GM12872 (cell line): Measurements from ENCODE around the gene MOAP1.

Experiments used
- TF ChIP-seq, protein P1 (sequence below): IDR thresholded peaks from 3 replicates; pipeline ENCODE4 v1.5.1; 2011; ENCODE audit warnings: low read depth, mild to moderate bottlenecking, low read length, moderate library complexity; ENCODE audit not compliant: insufficient read depth

Gene MOAP1

GRCh38 chr14:93153121-93153520 lies 31.6 kb downstream of the MOAP1 start:
- TF ChIP-seq, protein P1, sequence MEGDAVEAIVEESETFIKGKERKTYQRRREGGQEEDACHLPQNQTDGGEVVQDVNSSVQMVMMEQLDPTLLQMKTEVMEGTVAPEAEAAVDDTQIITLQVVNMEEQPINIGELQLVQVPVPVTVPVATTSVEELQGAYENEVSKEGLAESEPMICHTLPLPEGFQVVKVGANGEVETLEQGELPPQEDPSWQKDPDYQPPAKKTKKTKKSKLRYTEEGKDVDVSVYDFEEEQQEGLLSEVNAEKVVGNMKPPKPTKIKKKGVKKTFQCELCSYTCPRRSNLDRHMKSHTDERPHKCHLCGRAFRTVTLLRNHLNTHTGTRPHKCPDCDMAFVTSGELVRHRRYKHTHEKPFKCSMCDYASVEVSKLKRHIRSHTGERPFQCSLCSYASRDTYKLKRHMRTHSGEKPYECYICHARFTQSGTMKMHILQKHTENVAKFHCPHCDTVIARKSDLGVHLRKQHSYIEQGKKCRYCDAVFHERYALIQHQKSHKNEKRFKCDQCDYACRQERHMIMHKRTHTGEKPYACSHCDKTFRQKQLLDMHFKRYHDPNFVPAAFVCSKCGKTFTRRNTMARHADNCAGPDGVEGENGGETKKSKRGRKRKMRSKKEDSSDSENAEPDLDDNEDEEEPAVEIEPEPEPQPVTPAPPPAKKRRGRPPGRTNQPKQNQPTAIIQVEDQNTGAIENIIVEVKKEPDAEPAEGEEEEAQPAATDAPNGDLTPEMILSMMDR: no peak

- TF ChIP-seq, protein P1: no peak
These were observed 34.2 kb downstream of the MOAP1 start for GRCh38 chr14:93150227-93151208.

GRCh38 chr14:93148979-93149378 lies 35.7 kb downstream of the MOAP1 start:
- TF ChIP-seq, protein P1: no peak

DNA sequence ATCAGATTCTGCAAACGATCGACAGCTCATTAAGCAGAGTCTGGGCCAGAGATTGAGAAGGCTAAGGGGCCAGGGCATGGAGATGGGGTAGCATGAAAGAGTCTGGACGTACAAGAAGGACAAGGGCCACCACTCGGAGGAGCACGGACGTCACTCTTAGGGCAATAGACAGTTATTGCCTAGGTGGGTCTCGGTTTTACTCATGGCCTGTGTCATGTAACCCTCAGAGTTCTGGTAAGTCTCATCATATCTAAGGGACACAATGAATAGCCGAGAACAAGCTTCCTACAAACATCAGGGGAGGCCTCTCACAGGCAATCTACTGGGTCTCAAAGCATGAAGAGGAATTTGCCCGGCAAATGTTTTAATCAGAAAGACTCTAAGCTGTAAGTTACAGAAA lies 38.6 kb downstream of the MOAP1 start:
- TF ChIP-seq, protein P1: no peak

DNA sequence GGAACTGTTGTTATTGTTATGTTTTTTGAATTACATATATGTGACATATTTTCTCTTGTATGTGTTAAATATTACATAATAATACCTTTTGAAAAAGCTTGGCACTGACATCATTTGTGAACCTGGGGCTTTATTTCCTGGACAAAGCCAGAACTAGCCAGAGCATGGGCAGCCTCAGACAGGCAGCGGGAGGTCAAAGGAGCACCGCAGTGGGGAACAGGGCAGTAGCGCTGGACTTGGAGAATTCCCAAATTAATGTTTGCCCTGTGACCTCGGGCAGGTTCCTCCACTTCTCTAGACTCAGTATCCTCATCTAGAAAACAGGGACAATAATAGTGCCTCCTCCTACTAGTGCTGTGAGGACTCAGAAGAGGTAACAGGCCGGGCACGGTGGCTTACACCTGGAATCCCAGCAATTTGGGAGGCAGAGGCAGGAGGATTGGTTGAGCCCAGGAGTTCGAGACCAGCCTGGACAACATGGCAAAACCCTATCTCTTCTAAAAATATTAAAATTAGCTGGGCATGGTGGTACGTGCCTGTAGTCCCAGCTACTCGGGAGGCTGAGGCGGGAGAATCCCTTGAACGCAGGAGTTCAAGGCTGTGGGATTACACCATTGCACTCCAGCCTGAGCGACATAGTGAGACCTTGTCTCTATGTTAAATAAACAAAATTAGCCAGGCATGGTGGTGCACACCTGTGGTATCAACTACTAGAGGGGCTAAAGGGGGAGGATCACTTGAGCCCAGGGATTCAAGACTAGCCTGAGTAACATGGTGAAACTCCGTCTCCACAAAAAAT lies 41.6 kb downstream of the MOAP1 start:
- TF ChIP-seq, protein P1: no peak

GRCh38 chr14:93137864-93138263 lies 46.8 kb downstream of the MOAP1 start:
- TF ChIP-seq, protein P1: no peak

DNA sequence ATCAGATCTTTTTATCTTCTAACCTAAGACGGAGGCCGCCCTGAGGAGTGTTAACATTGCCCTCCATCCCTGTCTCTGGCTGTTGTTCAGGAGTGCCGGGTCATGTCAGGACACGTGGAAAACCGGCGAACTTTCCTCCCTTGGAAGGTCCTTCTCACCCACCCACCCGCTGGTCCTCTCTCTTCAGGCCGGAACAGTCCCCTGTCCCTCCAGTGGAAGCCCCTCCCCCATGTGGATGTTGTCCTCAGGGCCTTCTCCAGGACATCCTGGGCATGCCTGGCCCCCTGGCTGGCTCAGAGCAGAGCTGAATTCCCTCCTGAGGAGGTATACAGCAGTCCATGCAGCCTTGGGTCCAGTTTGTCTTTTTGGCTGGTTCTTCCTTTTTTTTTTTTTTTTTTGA lies 48.7 kb downstream of the MOAP1 start:
- TF ChIP-seq, protein P1: no peak
